Prostate gland (tissue), 2 donors: Measurements from ENCODE around the gene AGBL3. TPM values are rescaled to one million over a fixed set of nuclear protein-coding genes. Genes with fewer than 3 reads are reported as not detected.

ENCODE experiments used
- DNase-seq: peaks from one replicate; pipeline ENCODE4 v3.0.0-alpha.2; 2019; ENCODE audit warnings: low spot score
- H3K27ac ChIP-seq, 2 donors: fragments of 200-600 bp; sonication (generic); 2 replicates each; pipeline ENCODE4 v1.5.1; 2017 to 2019
- H3K27me3 ChIP-seq: fragments of 200-600 bp; sonication (generic); replicated peaks from 2 replicates; pipeline ENCODE4 v1.5.1; 2019; ENCODE audit not compliant: insufficient read depth
- H3K36me3 ChIP-seq, 2 donors: fragments of 200-600 bp; sonication (generic); 1 replicate in 1 of 2; 2 replicates in 1 of 2; pipeline versions ENCODE4 v1.5.1 to v1.8.1; 2017 to 2019
- H3K4me1 ChIP-seq: fragments of 200-600 bp; sonication (generic); replicated peaks from 2 replicates; pipeline ENCODE4 v1.5.1; 2019
- H3K4me3 ChIP-seq, 2 donors: fragments of 200-600 bp; sonication (generic); 2 replicates each; pipeline ENCODE4 v1.5.1; 2017 to 2019
- H3K9me3 ChIP-seq: fragments of 200-600 bp; sonication (generic); 2 replicates; pipeline ENCODE4 v1.5.1; 2017
- POLR2A ChIP-seq: fragments of 450-650 bp; IDR thresholded peaks from one replicate; pipeline ENCODE4 v1.6.1; 2016; ENCODE audit warnings: antibody characterized with exemption, mild to moderate bottlenecking
- POLR2AphosphoS5 ChIP-seq: sonication (generic); formaldehyde crosslinking; IDR thresholded peaks from one replicate; pipeline ENCODE4 v1.6.1; 2017; ENCODE audit warnings: antibody characterized with exemption
- WGBS: methylation state at CpG from one replicate; pipeline ENCODE4 v1.1.5; 2018; 5-methylcytosine and 5-hydroxymethylcytosine counted together
- intact Hi-C: fragments of 100-400 bp; cut with DNase I; formaldehyde crosslinking; loops from one replicate; pipeline ENCODE4 v1.14.2; 2022
- total RNA-seq, 2 donors: library from RNA; depleted of rRNA; stranded (reverse); fragments of >200 nt; gene quantifications; one replicate each; pipeline ENCODE4 v1.1.0, GENCODE V29; 2016
- TF ChIP-seq, protein P1 (sequence below), 4 experiments: fragments of 200-600 bp in 2 of 4; fragments of 450-650 bp in 2 of 4; sonication (generic) in 2 of 4; IDR thresholded peaks; 1 replicate in 3 of 4; 2 replicates in 1 of 4; pipeline ENCODE4 v1.5.1; 2016 to 2019; ENCODE audit warnings: antibody characterized with exemption in 4 of 4, mild to moderate bottlenecking in 2 of 4, moderate library complexity in 2 of 4

AGBL3 gene
- total RNA-seq, 2 donors from 2014 or later: 1.4 to 2.6 TPM

DNA sequence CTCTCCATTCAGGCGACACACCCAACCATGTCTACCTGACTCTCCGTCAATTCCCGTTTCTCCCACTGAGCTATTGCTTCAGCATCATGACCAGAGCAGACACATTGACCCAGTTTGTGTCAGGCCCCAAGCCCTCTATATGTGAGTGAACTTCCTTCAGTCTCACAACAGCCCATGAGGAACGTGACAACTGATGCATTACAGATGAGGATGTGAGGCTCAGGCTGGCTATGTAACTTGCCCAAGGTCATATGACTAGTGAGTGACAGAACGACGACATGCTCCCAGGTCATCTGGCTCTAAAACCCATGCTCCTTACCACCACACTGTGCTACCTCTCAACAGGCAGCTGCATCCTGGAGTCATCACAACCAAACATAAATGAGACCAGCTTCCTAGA lies 165.2 kb downstream of the AGBL3 start:
- intact Hi-C loops: no loop called here
- Histone ChIP-seq H3K27me3 (no peaks in the 10 kb centered on the region), H3K9me3 (no peaks in the 10 kb centered on the region), H3K27ac (no peak overlapping the region), H3K4me3 (no peak overlapping the region), H3K36me3 (no peaks in the 10 kb centered on the region), H3K4me1 (peaks cover 5% of the 10 kb centered on the region)
- no peak for DNase-seq
- 78% methylated on average over 6 of the region's 6 CpGs for WGBS
- TF ChIP-seq POLR2AphosphoS5: no peak
- TF ChIP-seq POLR2A: no peak
- TF ChIP-seq, protein P1, sequence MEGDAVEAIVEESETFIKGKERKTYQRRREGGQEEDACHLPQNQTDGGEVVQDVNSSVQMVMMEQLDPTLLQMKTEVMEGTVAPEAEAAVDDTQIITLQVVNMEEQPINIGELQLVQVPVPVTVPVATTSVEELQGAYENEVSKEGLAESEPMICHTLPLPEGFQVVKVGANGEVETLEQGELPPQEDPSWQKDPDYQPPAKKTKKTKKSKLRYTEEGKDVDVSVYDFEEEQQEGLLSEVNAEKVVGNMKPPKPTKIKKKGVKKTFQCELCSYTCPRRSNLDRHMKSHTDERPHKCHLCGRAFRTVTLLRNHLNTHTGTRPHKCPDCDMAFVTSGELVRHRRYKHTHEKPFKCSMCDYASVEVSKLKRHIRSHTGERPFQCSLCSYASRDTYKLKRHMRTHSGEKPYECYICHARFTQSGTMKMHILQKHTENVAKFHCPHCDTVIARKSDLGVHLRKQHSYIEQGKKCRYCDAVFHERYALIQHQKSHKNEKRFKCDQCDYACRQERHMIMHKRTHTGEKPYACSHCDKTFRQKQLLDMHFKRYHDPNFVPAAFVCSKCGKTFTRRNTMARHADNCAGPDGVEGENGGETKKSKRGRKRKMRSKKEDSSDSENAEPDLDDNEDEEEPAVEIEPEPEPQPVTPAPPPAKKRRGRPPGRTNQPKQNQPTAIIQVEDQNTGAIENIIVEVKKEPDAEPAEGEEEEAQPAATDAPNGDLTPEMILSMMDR (IDR thresholded peaks at IDR 0.05): no peak

DNA sequence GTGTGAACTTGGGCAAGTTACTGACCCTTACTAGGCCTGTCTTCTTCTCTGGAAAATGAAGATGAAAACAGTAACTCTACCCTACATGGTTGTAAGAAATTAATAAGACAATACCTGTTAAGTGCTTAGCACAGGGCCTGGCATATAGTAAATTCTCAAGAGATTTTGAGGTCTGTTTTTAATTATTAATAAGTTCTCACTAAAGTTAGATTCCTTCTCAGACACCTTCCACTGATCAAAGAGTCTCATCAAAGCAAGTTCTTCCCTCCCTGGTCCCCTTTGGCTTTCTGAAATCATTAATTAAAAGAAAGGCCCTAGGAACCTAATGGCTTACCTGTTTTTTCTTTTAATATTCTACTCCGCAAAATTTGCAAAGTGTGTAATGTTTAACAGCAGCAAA lies 166.1 kb downstream of the AGBL3 start:
- H3K4me3 ChIP-seq: no peak overlapping the region
- no peaks in the 10 kb centered on the region for H3K27me3 ChIP-seq
- no peak overlapping the region for H3K27ac ChIP-seq
- H3K36me3 ChIP-seq: no peaks in the 10 kb centered on the region
- intact Hi-C loops: no loop called here
- no peak for TF ChIP-seq POLR2A
- TF ChIP-seq, protein P1 (IDR thresholded peaks at IDR 0.05): no peak
- 89% methylated on average over 1 of the region's 1 CpG for WGBS
- H3K4me1 ChIP-seq: peaks cover 5% of the 10 kb centered on the region
- H3K9me3 ChIP-seq: no peaks in the 10 kb centered on the region
- DNase-seq: no peak

DNA sequence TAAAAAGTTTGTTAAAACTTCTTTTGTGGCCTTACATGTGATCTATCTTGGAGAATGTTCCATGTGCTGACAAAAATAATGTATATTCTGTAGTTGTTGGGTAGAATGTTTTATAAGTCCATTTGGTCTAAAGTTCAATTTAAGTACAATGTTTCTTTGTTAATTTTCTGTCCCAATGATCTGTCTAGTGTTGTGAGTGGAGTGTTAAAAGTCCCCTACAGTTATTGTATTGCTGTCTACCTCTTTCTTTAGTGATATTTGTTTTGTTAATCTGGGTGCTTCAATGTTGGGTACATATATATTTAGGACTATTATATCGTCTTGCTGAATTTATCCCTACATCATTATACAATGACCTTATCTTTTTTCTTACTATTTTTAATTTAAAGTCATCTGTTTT lies 168.4 kb downstream of the AGBL3 start:
- no peak for DNase-seq
- TF ChIP-seq, protein P1 (IDR thresholded peaks at IDR 0.05): no peak
- TF ChIP-seq POLR2A (no peak), POLR2AphosphoS5 (no peak)
- no peaks in the 10 kb centered on the region for H3K4me1 ChIP-seq
- intact Hi-C loops: no loop called here
- H3K9me3 ChIP-seq: no peaks in the 10 kb centered on the region
- WGBS: 95% methylated on average over 1 of the region's 1 CpG
- no peak overlapping the region for H3K4me3 ChIP-seq
- no peak overlapping the region for H3K27ac ChIP-seq
- no peaks in the 10 kb centered on the region for H3K36me3 ChIP-seq
- H3K27me3 ChIP-seq: no peaks in the 10 kb centered on the region

DNA sequence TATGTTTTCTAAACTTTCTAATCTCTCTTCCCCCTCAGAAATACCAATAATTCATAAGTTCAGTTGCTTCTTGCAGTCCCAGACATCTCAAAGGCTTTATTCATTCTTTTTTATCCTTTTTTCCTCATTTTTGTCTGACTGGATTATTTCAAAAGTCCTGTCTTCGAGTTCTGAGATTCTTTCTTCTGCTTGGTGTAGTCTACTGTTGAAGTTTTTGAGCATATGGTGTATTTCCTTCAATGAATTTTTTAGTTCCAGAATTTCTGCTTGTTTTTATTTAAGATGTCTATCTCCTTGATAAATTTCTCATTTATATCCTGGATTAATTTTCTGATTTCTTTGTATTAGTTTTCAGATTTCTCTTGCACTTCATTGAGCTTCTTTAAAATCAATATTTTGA lies 170.0 kb downstream of the AGBL3 start:
- intact Hi-C loops: no loop called here
- Histone ChIP-seq H3K36me3 (no peaks in the 10 kb centered on the region), H3K4me1 (no peaks in the 10 kb centered on the region), H3K27ac (no peak overlapping the region), H3K27me3 (no peaks in the 10 kb centered on the region), H3K9me3 (no peaks in the 10 kb centered on the region), H3K4me3 (no peak overlapping the region)
- TF ChIP-seq POLR2AphosphoS5 (no peak), POLR2A (no peak)
- TF ChIP-seq, protein P1 (IDR thresholded peaks at IDR 0.05): no peak
- 88% methylated on average over 1 of the region's 1 CpG for WGBS
- no peak for DNase-seq

DNA sequence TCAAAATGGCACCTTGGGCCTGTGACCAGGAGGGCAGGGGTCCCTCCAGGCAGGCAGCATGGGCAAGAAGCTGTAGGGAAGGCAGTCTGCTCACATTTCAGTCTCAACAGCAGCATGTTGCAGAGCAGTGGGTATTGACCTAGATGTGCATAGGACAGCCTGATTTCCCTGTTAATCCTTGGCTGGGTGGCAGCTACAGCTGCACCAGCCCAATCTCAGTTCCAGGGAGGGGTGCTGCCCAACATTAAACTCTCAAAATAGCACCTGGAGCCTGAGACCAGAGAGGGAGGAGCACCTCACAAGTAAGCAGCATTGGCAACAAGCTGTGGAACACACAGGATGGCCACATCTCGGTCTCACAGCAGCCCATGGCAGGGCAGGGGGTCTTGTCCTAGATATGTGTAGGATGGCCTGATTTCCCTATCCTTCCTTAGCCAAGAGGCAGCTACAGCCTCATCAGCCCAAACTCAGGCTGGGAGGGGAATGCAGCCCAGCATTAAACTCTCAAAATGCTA lies 171.9 kb downstream of the AGBL3 start:
- intact Hi-C loops: no loop called here
- Histone ChIP-seq H3K9me3 (no peaks in the 10 kb centered on the region), H3K27ac (no peak overlapping the region)

More for the DNA sequence above, 171.9 kb downstream of the AGBL3 start:
- Histone ChIP-seq H3K4me1 (no peaks in the 10 kb centered on the region), H3K36me3 (no peaks in the 10 kb centered on the region), H3K4me3 (no peak overlapping the region), H3K27me3 (no peaks in the 10 kb centered on the region)
- TF ChIP-seq, protein P1 (IDR thresholded peaks at IDR 0.05): no peak
- TF ChIP-seq POLR2A: no peak
- no peak for TF ChIP-seq POLR2AphosphoS5
- DNase-seq: no peak
- 100% methylated on average over 1 of the region's 1 CpG for WGBS
